ENCODE measurements around the gene ATXN1. TPM values are rescaled to one million over a fixed set of nuclear protein-coding genes. Genes with fewer than 3 reads are reported as not detected.
A peak's percentile ranks its signal among the peaks of the same experiment; 100 is the strongest.

ATXN1 gene
- total RNA-seq, 1 experiment from 2014 or later = 16.5 TPM

GRCh38 chr6:16521528-16521927 is 239.7 kb downstream of the ATXN1 start:
- POLR2A ChIA-PET = no interaction called here
- intact Hi-C loops (cut with micrococcal nuclease) = no loop called here
- Mint-ChIP-seq H3K9me3 (ENCODE audit: unreplicated experiment) (no peaks in the 10 kb centered on the region), H3K4me1 (ENCODE audit: insufficient read depth, unreplicated experiment) (peaks cover 10% of the 10 kb centered on the region), H3K4me3 (ENCODE audit: unreplicated experiment) (no peak overlapping the region), H3K36me3 (ENCODE audit: insufficient read depth, unreplicated experiment) (no peaks in the 10 kb centered on the region), H3K27ac (ENCODE audit: low read depth, unreplicated experiment) (no peak overlapping the region), H3K27me3 (ENCODE audit: insufficient read depth, unreplicated experiment) (no peaks in the 10 kb centered on the region)
- TF ChIP-seq, protein P1, sequence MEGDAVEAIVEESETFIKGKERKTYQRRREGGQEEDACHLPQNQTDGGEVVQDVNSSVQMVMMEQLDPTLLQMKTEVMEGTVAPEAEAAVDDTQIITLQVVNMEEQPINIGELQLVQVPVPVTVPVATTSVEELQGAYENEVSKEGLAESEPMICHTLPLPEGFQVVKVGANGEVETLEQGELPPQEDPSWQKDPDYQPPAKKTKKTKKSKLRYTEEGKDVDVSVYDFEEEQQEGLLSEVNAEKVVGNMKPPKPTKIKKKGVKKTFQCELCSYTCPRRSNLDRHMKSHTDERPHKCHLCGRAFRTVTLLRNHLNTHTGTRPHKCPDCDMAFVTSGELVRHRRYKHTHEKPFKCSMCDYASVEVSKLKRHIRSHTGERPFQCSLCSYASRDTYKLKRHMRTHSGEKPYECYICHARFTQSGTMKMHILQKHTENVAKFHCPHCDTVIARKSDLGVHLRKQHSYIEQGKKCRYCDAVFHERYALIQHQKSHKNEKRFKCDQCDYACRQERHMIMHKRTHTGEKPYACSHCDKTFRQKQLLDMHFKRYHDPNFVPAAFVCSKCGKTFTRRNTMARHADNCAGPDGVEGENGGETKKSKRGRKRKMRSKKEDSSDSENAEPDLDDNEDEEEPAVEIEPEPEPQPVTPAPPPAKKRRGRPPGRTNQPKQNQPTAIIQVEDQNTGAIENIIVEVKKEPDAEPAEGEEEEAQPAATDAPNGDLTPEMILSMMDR (IDR thresholded peaks at IDR 0.05; ENCODE audit: unreplicated experiment) = no peak
- CTCF ChIA-PET = interaction anchor here (0.5 to 4.0 kb wide), 3 partner anchors 10 to 242 kb away, joined by 3 to 26 read pairs (median 4); no protein-coding TSS in a partner anchor
- no peak for DNase-seq (ENCODE audit: unreplicated experiment)
- BruUV-seq (replicated peaks) = no TSS peak

DNA sequence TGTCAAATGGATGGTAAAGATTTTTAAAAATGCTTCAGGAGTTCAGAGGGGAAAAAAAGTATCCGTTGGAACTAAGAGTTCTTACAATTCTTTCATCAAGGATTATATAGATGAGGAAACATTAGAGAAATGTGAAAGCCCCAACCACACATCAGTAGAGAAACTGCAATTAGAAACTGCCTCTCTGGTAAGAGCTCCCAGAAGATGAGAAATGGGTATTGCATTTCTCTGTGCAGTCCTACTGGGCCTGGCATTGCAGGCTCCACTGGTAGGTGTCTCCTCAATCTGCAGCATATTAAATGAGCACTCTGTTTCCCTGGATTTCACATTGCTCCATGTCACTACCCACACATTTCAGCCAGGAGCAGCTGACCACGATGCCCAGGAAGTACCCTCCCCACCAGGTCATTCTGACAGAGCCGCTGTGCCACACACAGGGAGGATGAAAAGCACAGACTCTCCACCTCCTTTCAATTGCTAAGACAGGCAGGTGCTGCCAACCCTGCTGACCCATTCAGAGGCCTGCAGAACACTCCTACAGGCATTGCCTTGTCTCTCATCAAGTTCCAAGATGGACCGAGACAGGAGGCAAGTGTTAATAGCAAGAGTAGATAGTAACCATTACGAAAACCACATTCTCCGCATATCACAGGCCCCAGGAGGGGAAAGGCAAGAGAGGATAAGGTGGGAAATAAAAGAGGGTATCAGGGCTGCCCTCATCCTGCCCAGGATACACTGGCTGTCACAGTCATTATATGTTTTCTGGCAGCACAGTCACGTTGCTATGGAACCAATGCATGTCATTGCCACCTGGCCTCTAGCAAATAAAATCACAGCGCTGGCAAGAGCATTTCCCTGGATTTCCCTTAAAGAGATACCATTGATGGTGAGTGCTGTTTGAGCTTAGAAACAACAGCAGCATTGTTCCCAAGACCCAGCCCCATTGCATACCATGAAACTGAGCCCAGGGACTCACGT is 241.7 kb downstream of the ATXN1 start:
- no TSS peak for BruUV-seq (replicated peaks)
- no peak for DNase-seq (ENCODE audit: unreplicated experiment)
- H3K27ac Mint-ChIP-seq (ENCODE audit: low read depth, unreplicated experiment) = no peak overlapping the region
- H3K4me1 Mint-ChIP-seq (ENCODE audit: insufficient read depth, unreplicated experiment) = peaks cover 10% of the 10 kb centered on the region
- no peaks in the 10 kb centered on the region for H3K27me3 Mint-ChIP-seq (ENCODE audit: insufficient read depth, unreplicated experiment)
- H3K4me3 Mint-ChIP-seq (ENCODE audit: unreplicated experiment) = no peak overlapping the region
- no peaks in the 10 kb centered on the region for H3K36me3 Mint-ChIP-seq (ENCODE audit: insufficient read depth, unreplicated experiment)
- intact Hi-C loops (cut with micrococcal nuclease) = no loop called here
- ChIA-PET CTCF (interaction anchor here (0.7 to 2.2 kb wide), 2 partner anchors 9 to 118 kb away, joined by 3 to 7 read pairs; no protein-coding TSS in a partner anchor), POLR2A (interaction anchor here (0.6 kb wide), 1 partner anchor 234 kb away, joined by 3 read pairs; no protein-coding TSS in a partner anchor)
- H3K9me3 Mint-ChIP-seq (ENCODE audit: unreplicated experiment) = no peaks in the 10 kb centered on the region
- TF ChIP-seq, protein P1 (IDR thresholded peaks at IDR 0.05; ENCODE audit: unreplicated experiment) = no peak

GRCh38 chr6:16518265-16518664 is 243.0 kb downstream of the ATXN1 start:
- no peak for DNase-seq (ENCODE audit: unreplicated experiment)
- ChIA-PET POLR2A (no interaction called here), CTCF (interaction anchor here (0.9 to 8.1 kb wide), 2 partner anchors 227 to 245 kb away, joined by 3 to 90 read pairs; partner anchors contain the start of gene ATXN1)
- Mint-ChIP-seq H3K27me3 (ENCODE audit: insufficient read depth, unreplicated experiment) (no peaks in the 10 kb centered on the region), H3K9me3 (ENCODE audit: unreplicated experiment) (no peaks in the 10 kb centered on the region), H3K27ac (ENCODE audit: low read depth, unreplicated experiment) (no peak overlapping the region), H3K4me3 (ENCODE audit: unreplicated experiment) (no peak overlapping the region), H3K36me3 (ENCODE audit: insufficient read depth, unreplicated experiment) (no peaks in the 10 kb centered on the region), H3K4me1 (ENCODE audit: insufficient read depth, unreplicated experiment) (peaks cover 10% of the 10 kb centered on the region)
- TF ChIP-seq, protein P1 (IDR thresholded peaks at IDR 0.05; ENCODE audit: unreplicated experiment) = no peak
- intact Hi-C loops (cut with micrococcal nuclease) = no loop called here
- no TSS peak for BruUV-seq (replicated peaks)

DNA sequence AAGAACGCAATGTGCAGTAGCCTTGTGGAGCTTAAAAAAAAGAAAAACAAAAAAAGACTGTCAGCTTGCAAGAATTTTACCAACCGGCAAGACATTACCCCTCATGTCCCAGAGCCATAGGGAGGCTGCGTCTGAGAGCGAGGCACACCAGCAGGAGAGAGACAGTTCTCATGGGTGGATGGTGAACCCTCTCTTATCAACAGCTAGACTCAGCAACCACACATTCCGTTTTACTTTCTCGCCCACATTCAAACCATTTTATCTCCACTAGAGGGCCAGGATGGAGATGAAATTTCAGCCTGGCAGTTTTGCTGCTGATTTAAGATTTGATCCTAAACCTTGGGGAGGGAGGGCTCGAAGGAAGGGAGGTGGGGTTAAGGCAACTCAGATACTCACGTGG is 247.0 kb downstream of the ATXN1 start:
- Mint-ChIP-seq H3K36me3 (ENCODE audit: insufficient read depth, unreplicated experiment) (no peaks in the 10 kb centered on the region), H3K4me1 (ENCODE audit: insufficient read depth, unreplicated experiment) (peaks cover 10% of the 10 kb centered on the region), H3K27me3 (ENCODE audit: insufficient read depth, unreplicated experiment) (no peaks in the 10 kb centered on the region), H3K27ac (ENCODE audit: low read depth, unreplicated experiment) (no peak overlapping the region), H3K4me3 (ENCODE audit: unreplicated experiment) (no peak overlapping the region), H3K9me3 (ENCODE audit: unreplicated experiment) (no peaks in the 10 kb centered on the region)
- POLR2A ChIA-PET = interaction anchor here (1.2 to 1.7 kb wide), 2 partner anchors 210 to 245 kb away, joined by 4 read pairs; no protein-coding TSS in a partner anchor
- DNase-seq (ENCODE audit: unreplicated experiment) = peak; percentile 29
- no TSS peak for BruUV-seq (replicated peaks)
- intact Hi-C loops (cut with micrococcal nuclease) = loop anchor here (5.0 kb wide), 2 partner anchors 453 to 573 kb away; no protein-coding TSS in a partner anchor
- CTCF ChIA-PET = interaction anchor here (0.7 to 8.1 kb wide), 18 partner anchors 11 to 305 kb away, joined by 3 to 90 read pairs (median 3); partner anchors contain the start of gene ATXN1
- TF ChIP-seq, protein P1 (IDR thresholded peaks at IDR 0.05; ENCODE audit: unreplicated experiment) = peak; percentile 20
